Astrocyte (in vitro differentiated cells and primary cell): ENCODE data around the gene PRXL2B.

Experiments used
- EZH2 ChIP-seq: IDR thresholded peaks from 2 replicates; pipeline ENCODE4 v1.6.1; 2012; ENCODE audit warnings: mild to moderate bottlenecking, low read length, inconsistent platforms; ENCODE audit not compliant: insufficient read depth
- TF ChIP-seq, protein P1 (sequence below): IDR thresholded peaks from 2 replicates; pipeline ENCODE4 v1.5.1; 2011; ENCODE audit warnings: low read depth, mild to moderate bottlenecking, inconsistent platforms, low read length, moderate library complexity; ENCODE audit not compliant: insufficient read depth

DNA sequence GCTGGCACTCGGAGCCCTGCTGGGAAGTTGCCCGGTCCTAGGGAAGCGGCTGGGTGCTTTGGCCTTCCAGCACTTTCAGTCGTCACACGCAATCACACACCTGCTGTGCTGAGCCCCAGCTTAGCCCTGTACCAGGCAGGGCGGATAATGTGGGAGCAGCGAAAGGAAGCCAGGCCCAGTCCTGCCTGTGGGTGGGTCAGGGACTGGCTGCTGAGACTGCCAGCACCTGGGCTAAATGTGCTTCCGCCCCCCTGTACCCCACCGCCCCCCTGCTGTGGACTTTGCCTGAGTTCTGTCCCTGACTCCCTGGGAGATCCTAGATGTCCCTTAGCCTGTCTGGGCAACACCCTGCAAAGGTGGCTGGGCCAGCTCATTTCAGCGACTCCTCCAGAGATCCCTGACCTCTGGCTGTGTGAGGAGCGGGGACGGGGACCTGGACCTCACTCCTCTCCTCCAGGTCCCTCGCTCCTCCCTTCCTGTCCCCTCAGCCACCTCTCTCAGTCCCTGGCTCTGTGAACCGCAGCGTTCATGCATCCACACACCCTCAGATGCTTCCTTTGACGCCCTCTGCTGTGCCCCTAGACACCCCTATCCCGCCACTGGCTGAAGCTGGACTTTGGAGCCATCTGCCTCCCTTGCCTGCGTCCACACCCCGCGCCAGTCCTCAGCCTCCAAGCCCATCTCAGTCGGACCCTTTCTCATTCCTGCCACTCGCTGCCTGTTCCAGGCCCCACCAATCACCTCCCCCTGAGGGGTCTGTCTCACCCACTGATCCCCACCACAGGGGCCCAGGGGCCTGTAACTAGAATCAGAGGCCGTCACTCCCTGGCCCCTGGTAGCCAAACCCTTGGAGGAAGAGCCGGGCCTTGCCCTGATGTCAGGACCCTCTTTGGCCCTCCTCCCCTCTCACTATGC, 44.8 kb downstream of the PRXL2B start:
- TF ChIP-seq, protein P1, sequence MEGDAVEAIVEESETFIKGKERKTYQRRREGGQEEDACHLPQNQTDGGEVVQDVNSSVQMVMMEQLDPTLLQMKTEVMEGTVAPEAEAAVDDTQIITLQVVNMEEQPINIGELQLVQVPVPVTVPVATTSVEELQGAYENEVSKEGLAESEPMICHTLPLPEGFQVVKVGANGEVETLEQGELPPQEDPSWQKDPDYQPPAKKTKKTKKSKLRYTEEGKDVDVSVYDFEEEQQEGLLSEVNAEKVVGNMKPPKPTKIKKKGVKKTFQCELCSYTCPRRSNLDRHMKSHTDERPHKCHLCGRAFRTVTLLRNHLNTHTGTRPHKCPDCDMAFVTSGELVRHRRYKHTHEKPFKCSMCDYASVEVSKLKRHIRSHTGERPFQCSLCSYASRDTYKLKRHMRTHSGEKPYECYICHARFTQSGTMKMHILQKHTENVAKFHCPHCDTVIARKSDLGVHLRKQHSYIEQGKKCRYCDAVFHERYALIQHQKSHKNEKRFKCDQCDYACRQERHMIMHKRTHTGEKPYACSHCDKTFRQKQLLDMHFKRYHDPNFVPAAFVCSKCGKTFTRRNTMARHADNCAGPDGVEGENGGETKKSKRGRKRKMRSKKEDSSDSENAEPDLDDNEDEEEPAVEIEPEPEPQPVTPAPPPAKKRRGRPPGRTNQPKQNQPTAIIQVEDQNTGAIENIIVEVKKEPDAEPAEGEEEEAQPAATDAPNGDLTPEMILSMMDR, result no peak
- TF ChIP-seq EZH2, result no peak
